NOMO-1 treated with DMSO at 0.1 percent for 48 hours (cell line): Measurements from ENCODE around the gene SYNE1.
A peak's percentile ranks its signal among the peaks of the same experiment; 100 is the strongest.
"Not testable (repeated sequence)": the region's sequence is repeated elsewhere in the genome, so short reads cannot be mapped to it uniquely, and the experiment has no call there.

Experiments used
- DNase-seq: peaks from one replicate; lab custom pipeline; 2025; ENCODE audit not compliant: unreplicated experiment; lab: John Stamatoyannopoulos, UW

Gene SYNE1

DNA sequence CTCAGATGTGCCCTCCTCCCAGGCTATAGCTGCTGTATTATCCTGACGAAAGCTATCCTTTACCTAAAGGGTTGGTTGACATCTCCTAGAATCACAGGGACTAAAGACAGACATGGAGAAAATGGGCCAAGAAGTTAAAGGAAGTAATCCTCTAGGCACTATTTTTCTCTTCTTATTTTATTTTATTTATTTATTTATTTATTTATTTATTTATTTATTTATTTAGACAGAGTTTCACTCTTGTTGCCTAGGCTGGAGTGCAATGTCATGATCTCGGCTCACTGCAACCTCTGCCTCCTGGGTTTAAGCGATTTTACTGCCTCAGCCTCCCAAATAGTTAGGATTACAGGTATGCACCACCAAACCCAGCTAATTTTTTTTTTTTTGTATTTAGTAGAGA lies 309.0 kb downstream of the SYNE1 start:
- not testable (repeated sequence) for DNase-seq

DNA sequence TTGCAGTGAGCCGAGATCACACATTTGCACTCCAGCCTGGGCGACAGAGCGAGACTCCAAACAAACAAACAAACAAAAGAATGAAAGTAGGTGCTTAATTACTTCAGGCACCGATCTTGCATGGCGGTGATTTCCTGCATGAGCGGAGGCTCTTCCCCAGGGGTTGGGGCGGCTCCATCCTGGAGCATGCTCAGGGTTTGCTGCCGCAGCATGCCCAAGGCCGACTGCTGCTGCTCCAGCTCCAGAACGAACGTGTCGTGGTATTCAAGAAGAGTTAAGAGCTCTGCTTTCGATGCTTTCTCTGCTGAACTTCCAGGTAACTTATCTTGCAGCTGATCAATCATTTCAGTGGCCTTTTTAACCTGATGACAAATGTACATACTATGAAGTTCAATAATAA lies 313.8 kb downstream of the SYNE1 start:
- DNase-seq = no peak

DNA sequence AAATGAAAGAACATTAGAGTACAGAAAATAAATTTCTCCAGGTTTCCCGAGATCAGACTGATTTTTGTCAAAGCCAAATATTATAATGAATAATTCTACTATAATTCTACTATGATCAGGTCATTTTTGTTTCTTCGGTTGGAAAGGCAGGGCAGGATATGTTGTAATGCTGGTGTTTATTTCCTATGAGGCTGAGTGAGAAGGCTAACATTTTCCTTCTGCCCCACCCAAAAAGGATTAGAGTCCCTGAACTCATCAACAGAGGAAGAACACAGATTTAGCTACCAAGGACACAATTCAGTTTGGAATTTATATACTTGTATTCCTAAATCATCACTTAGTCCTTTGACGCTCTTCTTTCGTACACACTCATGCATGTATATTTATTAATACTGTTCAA lies 318.9 kb downstream of the SYNE1 start:
- DNase-seq = no peak

DNA sequence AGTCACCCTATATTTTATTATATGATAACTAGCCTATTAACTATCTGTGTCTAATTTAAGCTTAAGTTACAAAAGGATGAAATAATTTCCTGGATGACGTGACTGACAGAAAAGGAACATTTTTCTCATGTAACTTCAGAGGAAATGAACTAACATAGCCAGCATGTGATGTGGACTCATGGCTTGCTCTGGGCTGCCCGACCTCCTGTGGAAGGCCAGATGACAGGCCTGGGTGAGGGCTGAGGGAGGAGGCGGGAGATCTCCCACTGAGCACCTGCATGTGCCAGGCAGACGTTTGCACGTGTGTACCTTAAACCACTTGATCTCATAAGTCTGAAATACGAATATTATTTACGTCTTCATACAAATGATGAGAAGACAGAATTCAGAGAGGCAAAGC lies 321.1 kb downstream of the SYNE1 start:
- DNase-seq = no peak

DNA sequence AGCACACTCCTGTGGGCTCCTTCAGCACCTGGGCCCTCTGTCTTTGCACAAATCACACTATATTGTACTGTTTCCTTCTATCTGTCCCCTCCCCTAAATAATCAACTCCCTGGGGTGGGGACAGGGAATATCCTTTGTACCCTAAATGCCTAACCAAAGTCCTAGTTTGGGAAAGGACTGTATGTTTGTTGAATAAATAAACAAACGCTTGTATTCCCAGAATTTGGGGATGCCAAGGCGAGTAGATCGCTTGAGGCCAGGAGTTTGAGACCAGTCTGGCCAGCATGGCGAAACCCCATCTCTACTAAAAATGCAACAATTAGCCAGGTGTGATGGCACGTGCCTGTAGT lies 322.7 kb downstream of the SYNE1 start:
- no peak for DNase-seq

DNA sequence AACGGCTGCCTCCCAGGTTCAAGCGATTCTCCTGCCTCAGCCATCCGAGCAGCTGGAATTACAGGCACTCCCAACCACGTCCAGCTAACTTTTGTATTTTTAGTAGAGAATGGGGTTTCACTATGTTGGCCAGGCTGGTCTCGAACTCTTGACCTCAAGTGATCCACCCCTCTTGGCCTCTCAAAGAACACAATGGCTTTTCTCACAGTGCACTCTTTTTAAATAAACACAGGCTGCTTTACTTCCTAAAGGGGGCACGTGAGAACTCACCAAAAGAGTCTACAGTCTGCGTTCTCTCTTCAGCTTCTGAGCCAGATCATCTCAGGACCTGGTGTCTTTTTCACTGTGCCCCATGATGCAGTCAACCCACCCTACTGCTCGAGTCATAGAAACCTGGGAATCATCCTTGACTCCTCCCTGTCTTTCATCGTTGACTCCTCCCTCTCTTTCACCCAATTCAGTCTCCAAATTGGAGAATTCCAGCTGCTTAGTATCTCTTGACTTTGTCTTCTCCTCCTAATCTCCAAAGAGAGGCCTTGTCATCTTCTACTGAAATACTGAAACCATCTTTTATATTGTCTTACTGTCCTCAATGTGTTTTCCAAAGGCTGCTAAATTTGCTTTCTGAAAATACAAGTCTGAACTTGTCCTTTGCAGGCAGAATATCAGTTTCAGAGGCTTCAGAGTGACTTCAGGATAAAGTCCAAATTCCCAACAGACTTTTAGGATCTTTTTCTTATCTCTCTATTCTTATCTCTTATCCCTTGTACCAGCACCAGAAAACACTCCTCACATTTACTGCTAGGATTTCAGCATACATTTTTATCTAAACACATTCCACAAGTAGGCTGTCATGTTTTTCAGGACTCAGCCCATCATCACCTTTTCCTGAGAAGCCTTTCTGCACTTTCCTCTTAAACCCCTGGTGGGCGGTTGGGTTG lies 323.4 kb downstream of the SYNE1 start:
- DNase-seq = no peak

DNA sequence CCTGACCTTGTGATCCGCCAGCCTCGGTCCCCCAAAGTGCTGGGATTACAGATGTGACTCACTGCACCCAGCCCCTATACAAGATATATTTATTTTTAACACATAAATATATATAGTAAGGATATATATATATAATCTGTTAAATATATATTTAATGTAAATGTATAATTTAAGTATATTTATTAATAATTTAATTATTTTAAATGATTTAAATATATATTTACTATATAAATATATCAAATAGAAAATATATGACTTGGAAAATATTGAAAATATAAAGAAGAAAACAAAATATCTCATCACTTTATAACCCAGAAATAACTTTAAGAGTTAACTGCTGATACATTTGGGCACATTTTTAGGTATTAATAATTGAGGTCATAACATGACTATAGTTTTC lies 324.7 kb downstream of the SYNE1 start:
- no peak for DNase-seq

DNA sequence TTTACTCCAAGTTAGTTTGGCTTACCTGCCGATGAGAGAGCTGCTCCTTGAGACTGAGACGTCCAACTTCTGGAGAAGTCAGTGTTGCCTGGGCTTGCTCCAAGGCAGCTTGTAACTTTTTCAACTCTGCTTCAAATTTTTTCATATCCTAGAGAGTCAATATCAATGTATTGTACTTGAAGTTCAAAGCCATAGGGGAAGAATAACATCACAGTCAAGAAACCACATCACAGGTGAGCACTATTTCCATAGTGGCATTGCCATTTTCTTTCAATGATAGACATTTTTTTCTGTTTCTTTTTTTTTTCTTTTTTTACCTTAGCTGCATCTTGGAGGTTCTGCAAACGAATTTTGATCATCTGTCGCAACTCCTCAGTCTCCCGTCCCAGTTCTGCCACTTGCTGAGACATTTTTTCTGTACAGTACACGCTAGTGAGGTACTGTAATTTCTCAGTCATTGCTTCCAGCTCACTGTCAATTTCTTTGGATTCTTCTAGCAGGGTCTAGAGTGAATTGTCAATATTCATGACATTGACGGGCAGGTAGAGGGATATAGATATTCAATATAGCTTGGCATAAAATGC lies 326.7 kb downstream of the SYNE1 start:
- DNase-seq = no peak

DNA sequence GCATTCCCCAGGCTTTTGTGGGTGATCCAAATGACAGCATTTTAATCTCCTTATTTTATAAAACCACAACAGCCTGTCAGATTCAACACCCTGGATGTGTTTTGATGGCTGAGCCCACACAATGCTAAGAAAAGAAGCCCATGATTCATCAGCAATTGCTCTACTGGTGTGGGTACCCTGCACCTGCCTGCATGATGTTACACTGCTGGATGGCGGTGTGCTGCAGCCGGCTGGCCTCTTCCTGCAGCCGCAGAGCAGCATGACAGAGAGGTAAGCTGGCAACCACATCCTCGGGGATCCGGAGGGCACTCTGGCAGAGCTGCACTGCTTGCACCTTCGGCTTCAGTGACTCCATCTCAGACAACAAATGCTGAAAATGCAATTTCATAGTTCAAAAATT lies 327.5 kb downstream of the SYNE1 start:
- DNase-seq = no peak

DNA sequence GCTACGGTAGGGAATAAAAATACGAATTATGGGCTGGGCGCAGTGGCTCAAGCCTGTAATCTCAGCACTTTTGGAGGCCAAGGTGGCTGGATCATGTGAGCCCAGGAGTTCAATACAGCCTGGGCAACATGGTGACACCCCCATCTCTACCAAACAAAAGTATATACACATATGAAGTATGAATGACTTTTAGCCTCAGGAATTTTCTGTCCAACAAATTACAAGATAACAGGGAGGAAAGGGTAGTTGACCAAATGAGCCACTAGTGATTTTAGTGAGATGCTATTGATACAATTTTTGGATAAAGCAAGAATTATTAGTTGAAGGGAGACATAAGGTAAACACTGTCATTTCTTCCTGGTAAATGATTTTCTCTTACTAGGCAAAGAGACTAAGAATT lies 328.2 kb downstream of the SYNE1 start:
- no peak for DNase-seq

DNA sequence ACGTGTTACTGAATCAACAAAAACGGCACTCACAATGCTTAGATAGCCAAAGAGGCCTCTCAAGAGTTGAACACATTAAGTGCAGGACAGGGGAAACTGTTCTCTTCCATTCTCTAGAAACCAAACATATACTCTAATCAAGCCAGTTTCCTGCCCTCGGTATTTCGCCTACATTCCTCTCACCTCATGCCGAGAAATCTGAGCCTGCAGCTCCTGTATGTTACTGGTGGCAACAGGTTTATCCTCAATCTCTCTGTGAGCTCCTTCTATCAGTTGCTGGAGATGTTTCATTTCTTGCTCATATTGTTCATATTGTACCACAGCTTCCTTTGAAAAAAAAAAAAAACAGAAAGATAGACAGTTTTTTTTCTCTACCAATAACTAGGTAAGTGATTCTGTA lies 328.9 kb downstream of the SYNE1 start:
- DNase-seq = no peak

DNA sequence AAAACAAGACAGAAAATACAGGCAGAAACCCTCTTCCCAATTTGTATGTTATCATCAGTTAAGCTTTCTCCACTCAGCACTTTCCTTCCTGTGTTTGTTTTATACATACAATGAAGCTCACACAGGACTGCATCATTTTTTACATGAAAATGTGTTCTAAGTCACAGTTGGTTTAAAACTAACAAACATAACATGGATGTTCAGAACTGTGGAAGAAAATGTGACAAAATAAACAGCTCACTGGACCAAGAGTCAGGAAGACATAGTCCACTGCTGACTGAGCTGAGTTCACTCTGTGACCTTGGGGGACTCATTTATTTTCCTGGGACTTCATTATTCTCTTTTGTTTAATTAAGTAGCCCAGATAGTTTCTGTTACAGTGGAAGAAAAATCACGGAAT lies 331.5 kb downstream of the SYNE1 start:
- DNase-seq = no peak

DNA sequence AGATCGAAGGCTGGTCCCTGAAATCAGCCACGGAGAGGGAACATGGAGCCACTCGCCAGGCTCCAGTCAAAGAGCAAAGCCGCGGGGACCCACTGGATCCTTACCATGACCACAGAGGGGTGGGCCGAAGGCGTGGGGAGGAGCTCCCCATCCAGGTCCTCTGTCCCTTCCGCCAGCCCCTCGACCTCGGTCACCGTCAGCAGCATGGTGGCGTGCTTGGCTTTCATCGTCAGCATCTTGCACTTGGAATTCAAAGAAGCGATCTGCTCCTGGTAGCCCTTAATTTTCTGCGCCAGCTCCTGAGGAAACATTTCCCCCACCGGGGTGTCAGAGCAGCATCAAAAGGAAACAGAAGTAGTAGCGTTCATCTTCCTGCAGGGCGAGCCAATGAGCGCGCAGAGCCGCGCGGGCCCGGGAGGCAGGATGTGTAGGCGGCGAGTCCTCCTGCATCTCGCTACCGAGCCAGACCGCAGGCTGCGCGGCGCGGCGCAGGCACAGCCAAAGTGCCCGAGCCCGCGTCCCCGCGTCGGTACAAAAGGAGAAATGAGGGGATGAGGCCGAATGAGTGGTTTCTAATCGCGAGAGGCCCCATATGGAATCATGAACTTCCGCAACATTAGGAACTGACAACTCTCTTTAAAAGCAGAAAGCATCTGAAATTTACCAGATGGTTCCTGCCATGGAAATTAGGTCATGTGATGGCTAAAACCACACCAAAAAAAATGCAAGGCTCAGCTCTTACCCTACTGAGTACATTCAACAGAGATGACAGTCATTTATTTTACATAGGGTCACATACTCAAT lies 335.2 kb downstream of the SYNE1 start:
- peak; percentile 84 for DNase-seq

DNA sequence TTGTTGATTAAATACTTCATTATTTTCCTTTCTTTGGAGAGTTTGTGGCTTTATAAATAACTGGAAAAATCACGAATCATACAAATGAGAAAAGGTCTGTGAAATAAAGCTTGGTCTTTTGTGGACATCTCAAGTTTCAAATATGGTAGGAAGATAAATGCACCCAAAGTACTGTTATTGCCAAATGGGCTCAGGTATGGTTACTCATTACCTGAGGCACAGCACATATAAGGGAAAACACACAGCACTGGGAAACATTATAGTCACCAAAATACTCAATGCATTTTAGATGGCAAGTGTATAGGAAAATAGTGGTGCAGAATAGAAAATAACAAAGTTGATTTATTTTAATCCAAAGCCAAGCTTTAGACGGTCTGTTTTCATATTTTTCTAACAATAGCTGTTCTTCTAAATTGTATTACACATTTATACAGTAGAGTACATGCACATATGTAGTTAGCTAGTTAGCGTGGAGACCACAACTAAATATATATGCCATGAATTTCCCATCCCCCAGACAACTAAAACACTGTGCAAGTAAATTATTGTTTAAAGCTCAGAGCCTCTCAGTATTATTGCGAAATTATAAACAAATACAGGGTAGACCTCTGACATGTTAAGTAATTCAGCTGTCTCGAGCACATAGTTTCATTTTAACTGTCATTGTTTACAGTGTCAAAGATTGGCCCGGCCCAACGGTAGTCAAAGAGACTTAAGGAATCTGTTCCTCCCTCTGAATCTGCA lies 336.0 kb downstream of the SYNE1 start:
- DNase-seq = peak; percentile 52

DNA sequence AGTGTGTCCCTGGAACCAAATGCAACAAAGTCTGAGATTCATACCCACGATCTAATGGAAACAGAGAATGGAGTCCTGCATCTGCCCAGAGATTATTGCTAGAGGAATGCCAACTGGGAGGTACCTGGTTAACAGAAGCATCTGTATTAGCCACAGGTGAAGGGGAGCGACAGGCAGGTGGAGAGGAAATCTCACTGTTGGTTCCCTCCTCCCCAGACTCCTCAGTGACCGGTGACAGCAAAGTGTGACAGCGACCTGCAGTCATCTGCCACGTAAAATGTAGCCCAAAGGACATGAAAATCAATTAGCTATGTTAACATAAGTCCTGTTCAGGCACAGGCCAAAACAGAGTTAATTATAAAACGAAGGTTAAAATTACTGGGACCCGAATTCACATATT lies 336.6 kb downstream of the SYNE1 start:
- no peak for DNase-seq

DNA sequence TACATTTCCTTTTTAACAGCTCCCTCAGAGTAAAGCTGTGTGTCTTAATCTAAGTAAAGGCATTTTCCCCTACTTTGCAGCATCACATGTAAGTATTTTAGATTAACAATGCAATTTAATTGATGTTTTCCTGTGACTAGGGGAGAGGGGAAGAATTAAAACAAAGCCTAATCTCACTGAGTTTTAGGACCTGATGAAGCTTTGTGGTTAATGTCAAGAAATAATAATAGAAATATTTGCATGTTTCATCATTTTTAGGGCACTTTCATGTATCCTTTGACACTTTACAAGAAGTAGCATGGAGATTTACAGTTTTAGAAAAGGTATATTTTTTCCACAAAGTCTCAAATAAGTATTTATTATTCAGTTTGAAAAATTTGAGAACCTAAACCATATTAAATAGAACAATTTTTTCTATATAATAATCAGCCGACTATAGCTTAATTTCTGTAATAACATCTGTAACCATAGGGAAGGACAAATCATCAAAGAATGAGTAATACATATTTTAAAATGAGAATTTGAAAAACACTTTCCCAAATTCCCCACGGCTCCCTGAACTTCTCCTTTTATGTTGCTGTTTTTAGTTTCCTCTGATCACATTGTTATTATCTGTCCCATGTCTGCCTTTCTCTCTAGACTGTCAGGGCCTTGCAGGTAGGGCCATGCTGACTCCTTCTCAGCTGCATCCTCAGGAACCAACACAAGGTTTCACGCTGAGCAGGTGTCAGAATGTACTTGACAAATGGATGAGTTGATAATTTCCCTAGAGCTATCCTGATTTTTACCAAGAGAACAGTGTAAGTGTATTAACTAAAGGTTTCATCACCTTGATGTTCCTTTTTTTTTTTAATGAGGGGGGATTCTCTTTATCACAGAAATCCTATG lies 338.1 kb downstream of the SYNE1 start:
- no peak for DNase-seq

DNA sequence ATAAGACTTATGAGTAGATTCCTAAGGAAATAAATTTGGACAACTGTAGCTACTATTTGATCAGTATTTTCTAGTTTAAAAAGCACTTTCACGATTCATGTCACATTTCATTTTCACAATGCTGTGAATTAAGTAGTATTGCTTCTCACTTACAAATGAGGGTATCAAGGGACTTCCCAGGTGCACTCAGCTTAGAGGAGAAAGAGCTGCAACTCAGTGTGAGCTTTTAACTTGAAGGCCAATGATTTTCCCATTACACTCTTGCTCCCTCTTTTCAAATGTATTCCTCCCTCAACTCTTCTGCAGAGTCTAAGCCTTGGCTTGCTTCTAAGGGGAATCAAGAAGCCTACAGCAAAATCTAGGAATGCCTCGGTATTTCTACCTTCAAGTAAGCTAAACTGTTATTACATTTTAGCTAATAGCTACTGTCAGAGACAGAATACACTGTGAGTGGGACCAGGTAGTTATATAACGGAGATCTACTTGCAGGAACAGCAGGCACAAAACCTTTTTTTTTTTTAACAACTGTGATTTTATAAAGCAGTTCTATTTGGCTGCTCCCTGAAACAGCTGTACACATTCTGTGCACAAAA lies 339.0 kb downstream of the SYNE1 start:
- no peak for DNase-seq

DNA sequence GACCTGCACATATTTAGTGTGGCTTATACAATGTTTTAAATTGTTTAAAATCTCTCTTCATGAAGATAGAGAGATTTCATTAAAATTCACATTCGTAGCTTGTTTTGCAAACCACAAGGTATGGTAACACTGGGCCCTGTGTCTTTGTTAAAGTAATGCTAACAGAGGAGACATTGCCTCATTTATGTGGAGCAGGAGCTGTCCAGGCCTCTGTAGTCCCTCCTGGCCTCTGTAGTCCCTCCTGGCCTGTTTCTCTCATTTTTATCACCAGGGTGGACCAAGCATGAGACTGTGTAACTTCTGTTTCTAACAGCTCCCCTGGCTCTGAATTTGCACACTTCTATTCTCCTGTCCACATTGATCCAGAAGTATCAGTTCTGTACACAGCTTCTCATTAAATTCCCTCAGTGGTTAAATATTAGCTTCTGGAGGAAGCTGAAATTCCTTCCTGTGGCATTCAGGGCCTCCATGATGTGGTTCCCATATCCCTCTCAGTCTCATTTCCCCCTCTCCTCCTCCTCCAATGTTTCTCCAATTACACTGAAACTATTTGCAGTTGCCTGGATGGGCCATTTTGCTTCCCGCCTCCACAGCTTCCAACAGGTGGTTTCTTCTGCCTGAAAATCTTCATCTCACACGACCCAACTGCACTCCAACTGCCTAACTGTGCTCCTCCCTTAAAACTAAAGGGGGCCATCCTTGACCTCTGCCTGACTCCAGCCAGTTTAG lies 340.4 kb downstream of the SYNE1 start:
- DNase-seq = no peak

DNA sequence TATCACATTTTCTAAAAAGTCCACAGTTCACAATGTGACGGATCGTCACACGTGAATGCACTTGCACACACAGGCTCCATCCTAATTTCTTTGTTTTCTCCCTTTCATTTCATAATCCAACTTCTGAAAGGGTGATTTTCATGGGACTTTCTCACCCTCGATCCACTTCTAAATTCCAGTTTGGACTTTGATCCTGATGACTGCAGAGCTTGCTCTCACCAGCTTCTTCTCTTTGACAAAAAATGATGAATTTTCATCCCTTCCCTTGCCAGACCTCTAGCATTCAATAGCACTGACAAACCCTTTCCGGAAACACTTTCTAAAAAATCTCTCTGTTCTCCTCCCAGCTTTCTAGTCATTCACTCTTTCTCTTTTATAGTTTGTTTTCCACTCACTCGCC lies 341.2 kb downstream of the SYNE1 start:
- no peak for DNase-seq
